HG03354 (cell line): ENCODE results near the gene RIT2.
"Not testable (repeated sequence)": the region's sequence is repeated elsewhere in the genome, so short reads cannot be mapped to it uniquely, and the experiment has no call there.

Experiments
- ATAC-seq: cut with Tn5 transposase; IDR thresholded peaks from one replicate; pipeline ENCODE4 v1.9.1; 2021; ENCODE audit warnings: mild to moderate bottlenecking; ENCODE audit not compliant: unreplicated experiment, poor library complexity, severe bottlenecking

The RIT2 gene

DNA sequence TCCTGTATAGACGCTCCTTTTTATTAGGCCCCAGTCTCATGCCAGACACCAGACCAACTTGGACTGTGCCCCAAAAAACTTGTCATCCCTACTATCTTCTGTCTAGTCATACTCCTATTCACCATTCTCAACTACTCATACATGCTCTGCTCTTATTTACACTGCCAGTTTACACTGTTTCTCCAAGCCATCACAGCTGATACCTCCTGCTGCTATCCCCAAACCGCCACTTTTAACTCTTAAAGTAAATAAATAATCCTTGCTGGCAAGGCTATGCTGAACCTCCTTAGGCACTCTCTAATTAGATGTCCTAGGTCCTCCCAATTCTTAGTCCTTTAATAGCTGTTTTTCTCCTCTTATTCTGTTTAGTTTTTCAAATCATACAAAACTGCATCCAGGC is 374.2 kb downstream of the RIT2 start:
- ATAC-seq: not testable (repeated sequence)

DNA sequence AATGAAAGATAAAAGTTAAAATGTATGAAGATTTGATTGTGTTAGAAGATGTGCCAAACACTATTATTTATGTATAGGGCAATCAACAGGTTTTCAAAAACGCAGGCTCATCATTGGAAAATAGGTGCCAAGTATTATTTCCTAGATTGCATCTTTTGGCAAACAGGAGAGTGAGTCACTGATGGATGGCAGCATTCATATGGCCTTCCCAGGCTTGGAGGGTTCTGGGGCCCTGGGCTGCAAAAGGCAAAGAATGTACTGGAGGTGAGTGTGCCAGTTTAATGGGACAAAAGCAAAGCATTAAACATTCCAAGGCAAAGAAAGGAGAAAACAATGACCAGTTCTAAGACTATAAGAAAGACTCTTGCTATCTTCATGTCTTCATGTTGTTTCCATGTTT is 379.4 kb downstream of the RIT2 start:
- ATAC-seq: no peak

DNA sequence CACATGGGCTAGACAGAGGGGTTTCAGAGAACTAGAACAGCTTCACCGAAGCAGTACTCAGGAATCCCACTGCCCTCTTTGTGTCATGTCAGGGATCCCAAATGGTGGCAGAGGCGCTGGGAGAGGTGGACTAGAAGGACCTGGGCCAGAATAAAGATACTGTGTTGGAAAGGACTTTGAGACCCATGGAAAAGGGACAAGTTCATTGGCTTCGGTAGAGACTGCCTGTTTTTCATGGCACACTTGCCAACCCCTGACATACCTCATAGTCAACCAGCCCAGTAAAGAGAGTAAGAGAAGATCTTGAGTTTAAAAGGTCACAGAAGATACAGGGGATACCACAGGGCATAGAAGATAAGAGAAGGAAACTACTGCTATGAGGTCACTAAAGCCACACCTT is 381.0 kb downstream of the RIT2 start:
- ATAC-seq: no peak

DNA sequence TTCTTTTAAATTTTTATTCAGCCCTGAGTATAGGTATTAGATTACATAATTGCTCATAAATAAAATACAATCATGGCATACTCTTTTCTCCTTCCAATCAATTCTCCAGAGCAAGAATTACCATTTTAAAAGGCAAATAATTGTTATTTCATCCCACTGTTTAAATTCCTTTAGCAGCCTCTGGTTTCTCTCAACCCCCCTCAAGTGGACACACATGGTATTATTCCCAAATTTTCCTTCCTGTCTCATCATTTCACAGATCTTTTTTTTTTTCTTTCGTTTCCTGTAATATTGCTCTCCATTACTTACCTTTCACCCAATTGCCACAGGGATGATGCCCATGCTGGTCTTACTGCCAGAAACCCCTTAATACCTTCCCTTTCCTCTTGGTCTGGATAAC is 385.2 kb downstream of the RIT2 start:
- no peak for ATAC-seq

DNA sequence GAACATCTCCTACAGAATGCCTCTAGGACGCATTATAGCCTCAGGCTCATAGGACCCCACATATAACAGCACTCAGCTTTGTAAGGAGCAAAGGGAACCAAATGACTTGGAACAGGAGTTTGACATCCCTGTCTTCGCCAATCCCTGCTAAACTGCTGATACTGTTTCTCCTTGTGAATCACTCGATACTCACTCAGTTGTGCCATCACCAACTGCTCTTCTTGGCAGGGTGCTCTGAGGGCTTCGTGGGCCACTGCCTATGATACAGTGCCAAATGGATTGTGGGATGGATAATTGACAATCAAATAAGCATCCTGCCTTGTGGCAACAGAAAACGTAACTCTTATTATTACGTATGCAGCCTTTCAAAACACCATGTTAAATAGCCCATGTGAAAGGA is 396.3 kb downstream of the RIT2 start:
- ATAC-seq: no peak

DNA sequence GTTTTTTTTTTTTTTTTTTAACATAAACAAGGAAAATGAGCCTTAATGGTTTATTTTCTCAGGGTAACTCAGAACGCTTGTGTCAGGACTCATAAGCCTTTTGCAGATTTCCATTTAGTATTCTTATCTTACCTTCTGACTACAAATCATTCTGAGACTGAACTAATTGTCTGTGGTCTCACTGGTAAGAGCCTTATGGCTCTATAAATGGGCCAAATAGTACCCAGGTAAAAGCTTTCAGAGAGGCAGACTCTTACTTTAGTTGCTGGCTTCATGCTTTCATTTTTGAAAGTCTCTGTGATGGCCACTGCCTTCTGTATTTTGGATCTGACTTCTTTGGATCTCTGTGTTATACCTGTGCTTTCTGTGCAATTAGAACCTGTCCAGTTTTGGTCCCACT is 403.4 kb downstream of the RIT2 start:
- no peak for ATAC-seq

DNA sequence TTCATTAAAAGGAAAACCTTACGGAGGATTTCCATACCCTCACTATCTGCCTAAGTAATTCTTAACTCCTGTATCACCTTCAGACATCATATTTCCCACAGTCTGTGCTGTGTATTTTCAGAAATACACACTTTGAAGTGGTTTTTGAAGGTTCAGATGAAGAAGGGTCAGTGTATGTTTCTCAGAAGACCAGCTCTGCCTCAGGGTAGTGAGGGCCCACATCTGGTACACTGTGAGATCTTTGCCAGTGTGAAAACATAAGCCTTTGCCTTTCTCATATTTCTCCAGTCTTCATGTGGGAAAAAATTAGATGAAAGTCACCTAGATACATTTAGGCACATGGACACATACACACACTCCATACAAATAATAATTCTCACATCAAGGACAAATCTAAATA is 408.4 kb downstream of the RIT2 start:
- no peak for ATAC-seq

DNA sequence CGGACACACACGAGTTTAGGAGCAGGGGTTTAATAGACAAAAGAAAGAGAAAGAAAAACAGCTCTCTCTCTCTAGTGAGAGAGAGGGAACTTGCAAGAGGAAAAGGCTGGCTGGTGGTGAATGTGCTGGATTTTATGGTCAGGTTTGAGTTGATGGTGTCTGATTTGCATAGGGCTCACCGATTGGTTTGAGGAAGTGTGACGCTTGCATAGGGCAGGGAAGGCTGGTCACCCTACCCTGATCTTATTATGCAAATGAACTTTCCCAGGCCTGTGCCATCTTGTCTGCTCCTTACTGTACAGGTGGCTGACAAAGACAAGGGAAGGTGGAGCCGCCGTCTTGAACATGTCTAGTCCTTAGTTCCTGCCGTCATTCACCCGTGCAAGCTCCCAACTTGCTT is 408.9 kb downstream of the RIT2 start:
- no peak for ATAC-seq

DNA sequence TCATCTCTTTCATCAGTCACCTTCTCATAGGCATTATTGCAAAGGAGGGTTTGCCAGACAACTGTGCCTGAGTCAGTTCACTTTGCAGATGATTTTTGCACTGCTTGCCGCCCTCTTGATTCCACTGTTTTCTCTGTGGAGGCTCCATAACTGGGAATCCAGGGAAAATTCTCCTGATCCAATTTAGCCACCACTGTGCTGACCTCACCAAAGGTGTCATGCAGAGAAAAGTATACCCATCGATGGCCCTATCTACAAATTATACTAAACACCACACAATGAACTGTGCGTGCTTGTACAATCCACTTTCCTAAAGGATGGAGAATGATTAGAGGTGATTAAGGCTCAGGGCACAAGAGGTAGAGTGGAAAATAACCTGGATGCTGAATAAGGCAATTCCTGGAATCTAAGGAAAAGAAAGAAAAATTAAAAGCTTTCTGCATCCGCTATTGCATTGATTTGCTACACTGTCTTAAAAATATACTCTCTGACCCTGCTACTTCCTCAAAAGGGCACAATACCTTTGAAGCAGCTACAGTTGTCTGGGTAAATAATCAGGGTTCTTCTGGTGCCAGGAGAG is 409.4 kb downstream of the RIT2 start:
- no peak for ATAC-seq
